Measurements from ENCODE around the gene SUCNR1.

DNA sequence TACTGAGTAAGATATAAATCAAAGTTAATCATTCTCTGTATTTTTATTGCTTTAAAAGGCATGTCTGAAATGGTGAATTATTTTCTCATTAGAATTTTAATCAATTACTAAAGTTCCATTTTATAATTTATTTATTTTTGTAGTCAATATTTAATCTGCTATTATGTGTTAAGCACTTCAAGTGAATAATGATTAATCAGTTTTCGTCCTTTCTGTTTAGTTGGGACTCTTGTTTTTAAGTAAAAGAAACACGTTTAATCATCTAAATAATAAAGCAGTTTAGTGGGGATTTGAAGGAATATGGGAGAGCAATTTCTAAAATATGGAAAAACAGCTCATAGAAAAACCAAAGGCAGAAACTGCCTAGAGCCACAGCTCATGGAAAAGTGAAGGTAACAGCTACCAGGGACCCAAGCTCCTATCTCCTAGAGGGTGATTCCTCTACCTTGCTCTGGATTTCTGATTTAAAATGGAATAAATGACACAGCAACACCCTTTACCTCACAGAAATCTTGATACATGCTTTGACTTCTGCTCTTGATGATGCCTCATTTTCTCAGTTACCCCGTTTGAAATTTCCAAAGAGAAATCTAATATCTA is 28.0 kb upstream of the SUCNR1 start:
- TF ChIP-seq, protein P1, sequence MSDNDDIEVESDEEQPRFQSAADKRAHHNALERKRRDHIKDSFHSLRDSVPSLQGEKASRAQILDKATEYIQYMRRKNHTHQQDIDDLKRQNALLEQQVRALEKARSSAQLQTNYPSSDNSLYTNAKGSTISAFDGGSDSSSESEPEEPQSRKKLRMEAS (CRISPR knock-in tag; IDR thresholded peaks at IDR 0.05): no peak
- no peak for TF ChIP-seq CTCF (IDR thresholded peaks at IDR 0.05)
